HG03097 (cell line): ENCODE results near the gene CABP1.

ENCODE experiments used
- ATAC-seq: cut with Tn5 transposase; IDR thresholded peaks from one replicate; pipeline ENCODE4 v1.9.1; 2021; ENCODE audit not compliant: unreplicated experiment, low FRiP score

Gene CABP1

GRCh38 chr12:120630104-120630892 lies 10.1 kb upstream of the CABP1 start:
- no peak for ATAC-seq

GRCh38 chr12:120631097-120631496 lies 9.3 kb upstream of the CABP1 start:
- no peak for ATAC-seq

- ATAC-seq: peak; percentile 38
These were observed 721 bp downstream of the CABP1 start for GRCh38 chr12:120640861-120641833.

- no peak for ATAC-seq
These were observed 1.7 kb downstream of the CABP1 start for GRCh38 chr12:120642121-120642520.

GRCh38 chr12:120642826-120643225 lies 2.4 kb downstream of the CABP1 start:
- ATAC-seq: no peak

- no peak for ATAC-seq
These were observed 3.1 kb downstream of the CABP1 start for GRCh38 chr12:120643574-120643973.

- no peak for ATAC-seq
These were observed 5.6 kb downstream of the CABP1 start for GRCh38 chr12:120646044-120646443.

- ATAC-seq: no peak
These were observed 6.9 kb downstream of the CABP1 start for GRCh38 chr12:120647375-120647755.

- no peak for ATAC-seq
These were observed 9.2 kb downstream of the CABP1 start for GRCh38 chr12:120649442-120650232.

- no peak for ATAC-seq
These were observed 9.8 kb downstream of the CABP1 start for GRCh38 chr12:120650233-120650690.

- no peak for ATAC-seq
These were observed 11.4 kb downstream of the CABP1 start for GRCh38 chr12:120651821-120652220.

GRCh38 chr12:120652656-120653435 lies 12.4 kb downstream of the CABP1 start:
- ATAC-seq: no peak

GRCh38 chr12:120653611-120654010 lies 13.2 kb downstream of the CABP1 start:
- ATAC-seq: no peak

GRCh38 chr12:120654656-120655055 lies 14.2 kb downstream of the CABP1 start:
- no peak for ATAC-seq

- no peak for ATAC-seq
These were observed 15.6 kb downstream of the CABP1 start for GRCh38 chr12:120656008-120656407.

- no peak for ATAC-seq
These were observed 18.1 kb downstream of the CABP1 start for GRCh38 chr12:120658286-120659150.

GRCh38 chr12:120659151-120659525 lies 18.7 kb downstream of the CABP1 start:
- no peak for ATAC-seq

GRCh38 chr12:120661432-120661831 lies 21.0 kb downstream of the CABP1 start:
- ATAC-seq: no peak

GRCh38 chr12:120662879-120663278 lies 22.5 kb downstream of the CABP1 start:
- peak; percentile 52 for ATAC-seq
